OCI-LY7 (cell line): Measurements from ENCODE around the gene VPS39. TPM values are rescaled to one million over a fixed set of nuclear protein-coding genes. Genes with fewer than 3 reads are reported as not detected.

Experiments
- BruUV-seq: library from RNA; stranded (reverse); fragments of 400-500 nt; replicated peaks from 2 replicates; lab custom pipeline; 2021; lab: Mats Ljungman, UMichigan
- CTCF ChIA-PET: fragments of 300-600 bp; sonication (Branson Sonifier 250); formaldehyde crosslinking; loops from one replicate; lab custom pipeline; 2022; ENCODE audit warnings: antibody characterized with exemption; ENCODE audit not compliant: unreplicated experiment; lab: Charles Lee
- POLR2A ChIA-PET: fragments of 300-600 bp; sonication (Branson Sonifier 250); formaldehyde crosslinking; loops from one replicate; lab custom pipeline; 2022; ENCODE audit warnings: antibody characterized with exemption; lab: Charles Lee
- DNase-seq: peaks from one replicate; pipeline ENCODE4 v3.0.0-alpha.2; 2015; ENCODE audit warnings: low spot score
- H2AFZ ChIP-seq: fragments of 200-600 bp; sonication (generic), shearing (Covaris generic); 2 replicates; pipeline ENCODE4 v1.6.1; 2014; ENCODE audit warnings: mild to moderate bottlenecking, antibody characterized with exemption, low read length, moderate library complexity
- H3K27ac ChIP-seq: fragments of 200-600 bp; sonication (generic); 2 replicates; pipeline ENCODE4 v1.5.1; 2014; ENCODE audit warnings: mixed run types, low read depth, mild to moderate bottlenecking, moderate library complexity, low read length, inconsistent platforms; ENCODE audit not compliant: poor library complexity, severe bottlenecking
- H3K36me3 ChIP-seq: fragments of 200-600 bp; sonication (generic); 2 replicates; pipeline ENCODE4 v1.6.1; 2014; ENCODE audit warnings: mild to moderate bottlenecking, antibody characterized with exemption, low read length, moderate library complexity, mixed read lengths; ENCODE audit not compliant: insufficient read depth
- H3K4me1 ChIP-seq: fragments of 200-600 bp; sonication (generic); 2 replicates; pipeline ENCODE4 v1.5.1; 2014; ENCODE audit warnings: mild to moderate bottlenecking, low read length; ENCODE audit not compliant: insufficient read depth, poor library complexity, severe bottlenecking
- H3K4me2 ChIP-seq: fragments of 200-600 bp; sonication (generic); 2 replicates; pipeline ENCODE4 v1.6.1; 2014; ENCODE audit warnings: mild to moderate bottlenecking, low read length
- H3K4me3 ChIP-seq: fragments of 200-600 bp; sonication (generic); 2 replicates; pipeline ENCODE4 v1.5.1; 2014; ENCODE audit warnings: mild to moderate bottlenecking, low read depth, low read length; ENCODE audit not compliant: poor library complexity, severe bottlenecking
- H3K79me2 ChIP-seq: fragments of 200-600 bp; sonication (generic); 2 replicates; pipeline ENCODE4 v1.6.1; 2016; ENCODE audit warnings: low read depth, mild to moderate bottlenecking, low read length, moderate library complexity, mixed read lengths; ENCODE audit not compliant: insufficient read depth
- H3K9me2 ChIP-seq: fragments of 200-600 bp; sonication (generic); 2 replicates; pipeline ENCODE4 v1.6.1; 2016; ENCODE audit warnings: mild to moderate bottlenecking, low read length, mixed read lengths; ENCODE audit not compliant: insufficient read depth
- H3K9me3 ChIP-seq: fragments of 200-600 bp; sonication (generic); 2 replicates; pipeline ENCODE4 v1.6.1; 2014; ENCODE audit warnings: mild to moderate bottlenecking, mixed run types, low read length, mixed read lengths
- H4K20me1 ChIP-seq: fragments of 200-600 bp; sonication (generic); 2 replicates; pipeline ENCODE4 v1.6.1; 2014; ENCODE audit warnings: mild to moderate bottlenecking, antibody characterized with exemption, low read length, moderate library complexity, mixed read lengths; ENCODE audit not compliant: insufficient read depth
- EZH2phosphoT487 ChIP-seq: fragments of 200-600 bp; sonication (generic); IDR thresholded peaks from 2 replicates; pipeline ENCODE4 v1.6.1; 2018; ENCODE audit warnings: low read depth, borderline replicate concordance, mild to moderate bottlenecking, mixed run types, antibody characterized with exemption, low read length, moderate library complexity, mixed read lengths
- intact Hi-C: fragments of 100-400 bp; cut with micrococcal nuclease; formaldehyde crosslinking; loops from one replicate; pipeline ENCODE4 v1.10.0; 2022; ENCODE audit not compliant: unreplicated experiment
- total RNA-seq, 2 experiments: library from RNA; depleted of rRNA in 1 of 2; stranded (reverse); fragments of >200 nt in 1 of 2; shearing (Covaris generic) in 1 of 2; gene quantifications; 2 replicates each; pipeline ENCODE4 v1.2.3, GENCODE V29; 2014 to 2022
- TF ChIP-seq, protein P1 (sequence below): fragments of 200-600 bp; sonication (generic); conservative IDR thresholded peaks from 2 replicates; pipeline ENCODE4 v1.5.1; 2014; ENCODE audit warnings: mild to moderate bottlenecking, antibody characterized with exemption, low read length, moderate library complexity, mixed read lengths

The VPS39 gene
- total RNA-seq, 2 experiments from 2014 or later, result 25.1 to 60.5 TPM

DNA sequence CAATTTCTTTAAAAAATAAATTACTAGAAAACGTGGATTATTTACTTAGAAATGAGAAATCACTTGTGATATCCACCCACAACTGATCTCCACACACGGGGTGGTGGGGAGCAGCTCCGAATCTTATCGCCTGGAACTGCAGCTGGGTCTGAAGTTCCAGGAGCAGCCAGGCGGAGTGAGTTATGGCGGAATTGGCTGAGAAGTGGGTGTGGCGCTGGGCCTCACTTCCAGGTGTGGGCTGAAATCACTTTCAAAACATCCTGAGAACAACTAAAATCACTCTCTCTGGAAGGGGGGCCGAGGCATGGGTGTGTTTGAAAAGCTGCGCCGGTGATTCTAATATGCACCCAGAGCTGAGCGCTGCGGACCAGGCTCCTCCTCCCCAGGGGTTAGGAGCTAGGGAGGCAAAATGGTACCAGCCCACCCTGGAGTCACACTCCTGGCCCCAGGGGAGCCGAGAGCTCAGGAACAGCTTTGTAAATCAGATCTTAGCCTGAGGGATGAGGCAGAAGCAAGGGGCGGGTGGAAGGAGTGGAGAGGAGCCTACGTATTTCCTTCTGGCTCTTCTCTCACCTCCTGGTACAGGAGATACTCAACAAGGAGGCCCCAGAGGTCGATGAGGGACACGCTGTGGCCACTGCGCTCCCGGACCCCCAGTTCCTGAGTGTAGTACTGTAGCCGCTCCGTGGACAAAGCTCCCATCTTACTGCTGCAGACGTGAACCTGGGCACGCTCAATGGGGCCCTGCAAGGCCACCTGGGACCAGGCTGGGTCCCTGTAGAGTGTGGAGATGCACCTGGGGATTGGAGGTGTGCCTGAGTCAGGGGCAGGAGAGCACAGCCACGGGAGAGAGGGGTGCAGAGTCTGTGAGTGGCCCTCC lies 61.3 kb downstream of the VPS39 start:
- Histone ChIP-seq H2AFZ (no peak overlapping the region), H3K27ac (no peak overlapping the region), H3K36me3 (no peaks in the 10 kb centered on the region), H3K9me3 (no peaks in the 10 kb centered on the region), H3K79me2 (no peaks in the 10 kb centered on the region), H3K4me2 (no peak overlapping the region), H3K4me1 (no peaks in the 10 kb centered on the region), H4K20me1 (no peaks in the 10 kb centered on the region), H3K9me2 (no peaks in the 10 kb centered on the region), H3K4me3 (no peak overlapping the region)
- CTCF ChIA-PET, result no interaction called here
- intact Hi-C loops, result no loop called here
- DNase-seq, result no peak
- TF ChIP-seq, protein P1, sequence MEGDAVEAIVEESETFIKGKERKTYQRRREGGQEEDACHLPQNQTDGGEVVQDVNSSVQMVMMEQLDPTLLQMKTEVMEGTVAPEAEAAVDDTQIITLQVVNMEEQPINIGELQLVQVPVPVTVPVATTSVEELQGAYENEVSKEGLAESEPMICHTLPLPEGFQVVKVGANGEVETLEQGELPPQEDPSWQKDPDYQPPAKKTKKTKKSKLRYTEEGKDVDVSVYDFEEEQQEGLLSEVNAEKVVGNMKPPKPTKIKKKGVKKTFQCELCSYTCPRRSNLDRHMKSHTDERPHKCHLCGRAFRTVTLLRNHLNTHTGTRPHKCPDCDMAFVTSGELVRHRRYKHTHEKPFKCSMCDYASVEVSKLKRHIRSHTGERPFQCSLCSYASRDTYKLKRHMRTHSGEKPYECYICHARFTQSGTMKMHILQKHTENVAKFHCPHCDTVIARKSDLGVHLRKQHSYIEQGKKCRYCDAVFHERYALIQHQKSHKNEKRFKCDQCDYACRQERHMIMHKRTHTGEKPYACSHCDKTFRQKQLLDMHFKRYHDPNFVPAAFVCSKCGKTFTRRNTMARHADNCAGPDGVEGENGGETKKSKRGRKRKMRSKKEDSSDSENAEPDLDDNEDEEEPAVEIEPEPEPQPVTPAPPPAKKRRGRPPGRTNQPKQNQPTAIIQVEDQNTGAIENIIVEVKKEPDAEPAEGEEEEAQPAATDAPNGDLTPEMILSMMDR, result no peak
- TF ChIP-seq EZH2phosphoT487, result no peak
- POLR2A ChIA-PET, result no interaction called here
- no TSS peak for BruUV-seq

DNA sequence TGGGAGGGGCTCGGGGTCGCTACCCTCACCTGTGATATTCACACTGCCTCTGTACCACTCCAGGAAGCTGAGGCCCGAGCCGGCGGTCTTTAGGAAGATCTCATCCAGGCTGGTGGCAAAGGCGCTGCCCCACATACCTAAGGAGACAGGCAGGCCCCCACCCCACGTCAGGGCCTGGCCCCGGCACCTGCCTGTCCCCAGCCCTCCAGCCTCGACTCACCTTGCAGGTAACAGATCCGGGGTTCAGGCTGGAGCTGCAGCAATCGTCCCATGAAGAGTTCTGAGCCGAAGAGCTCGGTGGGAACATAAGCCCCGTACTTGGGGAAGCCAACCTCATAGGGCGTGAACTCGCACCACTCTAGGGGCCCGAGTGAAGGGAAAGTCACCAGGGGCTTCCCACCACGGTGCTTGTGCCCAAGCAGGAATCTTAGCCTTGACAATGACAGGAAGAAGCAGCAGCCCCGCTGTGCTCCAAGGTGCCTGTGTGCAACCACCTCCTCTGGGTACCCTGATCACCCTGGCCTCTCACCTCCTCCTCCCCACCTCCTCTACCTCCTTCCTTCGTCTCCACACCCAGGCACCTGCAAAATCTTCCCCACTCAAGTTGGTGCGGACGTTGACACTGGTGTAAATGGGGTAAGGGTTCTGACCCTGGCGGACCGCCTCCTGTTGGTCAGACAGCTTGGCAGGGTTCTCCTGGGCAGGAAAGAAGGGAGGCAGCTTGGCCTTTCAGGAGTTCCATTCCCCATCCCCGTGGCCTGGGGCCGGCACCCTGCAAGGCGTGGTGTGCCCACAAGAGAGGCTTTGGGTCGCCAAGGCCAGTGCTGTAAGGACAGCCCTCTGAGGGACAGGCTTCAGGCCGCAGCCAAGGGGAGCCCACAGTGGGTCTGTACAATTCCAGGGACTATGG lies 62.3 kb downstream of the VPS39 start:
- ChIA-PET CTCF (no interaction called here), POLR2A (no interaction called here)
- no peaks in the 10 kb centered on the region for H3K79me2 ChIP-seq
- H2AFZ ChIP-seq, result no peak overlapping the region
- intact Hi-C loops, result no loop called here
- H3K36me3 ChIP-seq, result no peaks in the 10 kb centered on the region
- H3K9me3 ChIP-seq, result no peaks in the 10 kb centered on the region
- H3K4me1 ChIP-seq, result no peaks in the 10 kb centered on the region
- H4K20me1 ChIP-seq, result no peaks in the 10 kb centered on the region
- no peak for TF ChIP-seq EZH2phosphoT487
- TF ChIP-seq, protein P1, result no peak
- DNase-seq, result no peak
- H3K4me3 ChIP-seq, result no peak overlapping the region
- no peaks in the 10 kb centered on the region for H3K9me2 ChIP-seq
- H3K27ac ChIP-seq, result no peak overlapping the region
- no peak overlapping the region for H3K4me2 ChIP-seq
- BruUV-seq, result no TSS peak
